Upper lobe of right lung (tissue), 1 donor: ENCODE results near the gene RAD9A. TPM values are rescaled to one million over a fixed set of nuclear protein-coding genes. Genes with fewer than 3 reads are reported as not detected.
A peak's percentile ranks its signal among the peaks of the same experiment; 100 is the strongest.

Source experiments
- ATAC-seq: fragments of 200-7000 bp; cut with Tn5 transposase; one replicate; pipeline ENCODE4 v1.9.1; 2020; ENCODE audit warnings: mild to moderate bottlenecking, moderate library complexity
- DNase-seq: peaks from one replicate; pipeline ENCODE4 v3.0.0-alpha.2; 2020
- H3K27ac ChIP-seq: fragments of 200-600 bp; one replicate; pipeline ENCODE4 v1.8.0; 2022
- H3K27me3 ChIP-seq: fragments of 200-600 bp; one replicate; pipeline ENCODE4 v1.8.0; 2022; ENCODE audit warnings: mild to moderate bottlenecking
- H3K36me3 ChIP-seq: fragments of 200-600 bp; one replicate; pipeline ENCODE4 v1.8.0; 2022
- H3K4me1 ChIP-seq: fragments of 200-600 bp; one replicate; pipeline ENCODE4 v1.8.0; 2022
- H3K4me3 ChIP-seq: fragments of 200-600 bp; one replicate; pipeline ENCODE4 v1.8.0; 2022; ENCODE audit warnings: mild to moderate bottlenecking
- H3K9me3 ChIP-seq: fragments of 200-600 bp; one replicate; pipeline ENCODE4 v1.8.0; 2022
- intact Hi-C: fragments of 100-400 bp; cut with DNase I; formaldehyde crosslinking; loops from one replicate; pipeline ENCODE4 v1.11.0; 2022
- total RNA-seq: library from RNA; stranded (reverse); fragmentation: NEBNext Ultra II Directional; extraction: Animal tissue kit (Norgen Biotek cat#: 25700); gene quantifications from one replicate; pipeline ENCODE4 v1.2.1, GENCODE V29; 2021
- TF ChIP-seq, protein P1 (sequence below): fragments of 200-600 bp; IDR thresholded peaks from one replicate; pipeline ENCODE4 v1.8.0; 2022; ENCODE audit warnings: antibody characterized with exemption
- donor health status: DM: no; HTN: yes; CAD: no; lungs with severe emphysema.

Gene RAD9A
- total RNA-seq, 1 donor from 2014 or later = 20.7 TPM

- Histone ChIP-seq H3K36me3 (no peaks in the 10 kb centered on the region), H3K4me3 (no peak overlapping the region), H3K27me3 (no peaks in the 10 kb centered on the region), H3K9me3 (no peaks in the 10 kb centered on the region), H3K4me1 (peaks cover 13% of the 10 kb centered on the region), H3K27ac (no peak overlapping the region)
- ATAC-seq (no peak), DNase-seq (no peak)
- TF ChIP-seq, protein P1, sequence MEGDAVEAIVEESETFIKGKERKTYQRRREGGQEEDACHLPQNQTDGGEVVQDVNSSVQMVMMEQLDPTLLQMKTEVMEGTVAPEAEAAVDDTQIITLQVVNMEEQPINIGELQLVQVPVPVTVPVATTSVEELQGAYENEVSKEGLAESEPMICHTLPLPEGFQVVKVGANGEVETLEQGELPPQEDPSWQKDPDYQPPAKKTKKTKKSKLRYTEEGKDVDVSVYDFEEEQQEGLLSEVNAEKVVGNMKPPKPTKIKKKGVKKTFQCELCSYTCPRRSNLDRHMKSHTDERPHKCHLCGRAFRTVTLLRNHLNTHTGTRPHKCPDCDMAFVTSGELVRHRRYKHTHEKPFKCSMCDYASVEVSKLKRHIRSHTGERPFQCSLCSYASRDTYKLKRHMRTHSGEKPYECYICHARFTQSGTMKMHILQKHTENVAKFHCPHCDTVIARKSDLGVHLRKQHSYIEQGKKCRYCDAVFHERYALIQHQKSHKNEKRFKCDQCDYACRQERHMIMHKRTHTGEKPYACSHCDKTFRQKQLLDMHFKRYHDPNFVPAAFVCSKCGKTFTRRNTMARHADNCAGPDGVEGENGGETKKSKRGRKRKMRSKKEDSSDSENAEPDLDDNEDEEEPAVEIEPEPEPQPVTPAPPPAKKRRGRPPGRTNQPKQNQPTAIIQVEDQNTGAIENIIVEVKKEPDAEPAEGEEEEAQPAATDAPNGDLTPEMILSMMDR = no peak
- intact Hi-C loops = no loop called here
Observed at GRCh38 chr11:67379061-67380058, 12.4 kb upstream of the RAD9A start.

- Histone ChIP-seq H3K9me3 (no peaks in the 10 kb centered on the region), H3K27me3 (no peaks in the 10 kb centered on the region), H3K36me3 (no peaks in the 10 kb centered on the region), H3K4me3 (no peak overlapping the region), H3K4me1 (peaks cover 9% of the 10 kb centered on the region), H3K27ac (peak overlapping the region; percentile 11)
- DNase-seq = no peak
- intact Hi-C loops = no loop called here
- peak; percentile 57 for ATAC-seq
- TF ChIP-seq, protein P1 = no peak
Observed at GRCh38 chr11:67381244-67381972, 10.4 kb upstream of the RAD9A start.

GRCh38 chr11:67382276-67383136 lies 9.3 kb upstream of the RAD9A start:
- Histone ChIP-seq H3K4me1 (peaks cover 9% of the 10 kb centered on the region), H3K9me3 (no peaks in the 10 kb centered on the region), H3K4me3 (no peak overlapping the region), H3K27ac (no peak overlapping the region), H3K27me3 (no peaks in the 10 kb centered on the region), H3K36me3 (no peaks in the 10 kb centered on the region)
- DNase-seq (peak; percentile 88), ATAC-seq (peak; percentile 94)
- TF ChIP-seq, protein P1 = peak; percentile 97
- intact Hi-C loops = no loop called here

DNA sequence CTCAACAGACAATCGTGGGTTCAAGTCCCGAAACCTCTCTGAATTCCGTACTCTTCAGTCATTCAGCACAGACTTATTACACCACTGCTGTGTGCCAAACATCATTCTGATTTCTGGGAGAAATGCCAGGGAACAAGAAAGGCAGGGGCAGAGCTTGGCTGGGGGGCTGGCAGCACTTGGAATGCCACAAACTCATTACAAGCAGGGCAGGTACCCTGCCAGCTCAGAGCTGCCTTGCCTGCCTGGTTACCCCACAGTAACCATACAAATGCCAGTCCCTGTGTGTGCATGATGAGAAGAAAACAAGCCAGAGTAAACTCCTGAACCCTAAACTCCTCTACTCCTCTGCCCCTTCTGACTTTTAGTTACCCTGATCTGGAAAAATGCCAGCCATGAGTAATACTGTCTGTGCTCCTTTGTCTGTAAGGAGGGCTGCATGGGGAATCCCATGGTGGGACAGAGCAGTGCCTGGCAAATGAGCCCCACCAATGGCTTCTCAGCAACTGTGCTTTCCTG lies 6.9 kb upstream of the RAD9A start:
- ATAC-seq = peak; percentile 6
- TF ChIP-seq, protein P1 = no peak
- H3K36me3 ChIP-seq = no peaks in the 10 kb centered on the region
- H3K27me3 ChIP-seq = no peaks in the 10 kb centered on the region
- H3K4me3 ChIP-seq = no peak overlapping the region
- DNase-seq = no peak
- intact Hi-C loops = loop anchor here (5.0 kb wide), 1 partner anchor 33 kb away; the partner anchor contains the start of gene POLD4
- no peak overlapping the region for H3K27ac ChIP-seq
- no peaks in the 10 kb centered on the region for H3K9me3 ChIP-seq
- H3K4me1 ChIP-seq = peaks cover 9% of the 10 kb centered on the region

GRCh38 chr11:67387069-67387468 lies 4.7 kb upstream of the RAD9A start:
- TF ChIP-seq, protein P1 = no peak
- intact Hi-C loops = loop anchor here (5.0 kb wide), 1 partner anchor 35 kb away; the partner anchor contains the start of gene POLD4
- no peaks in the 10 kb centered on the region for H3K9me3 ChIP-seq
- H3K27me3 ChIP-seq = no peaks in the 10 kb centered on the region
- H3K4me1 ChIP-seq = peaks cover 15% of the 10 kb centered on the region
- H3K27ac ChIP-seq = no peak overlapping the region
- DNase-seq (no peak), ATAC-seq (no peak)
- H3K36me3 ChIP-seq = no peaks in the 10 kb centered on the region
- H3K4me3 ChIP-seq = no peak overlapping the region
